Testis (tissue), 3 donors: ENCODE data around the gene FOXL2. TPM values are rescaled to one million over a fixed set of nuclear protein-coding genes. Genes with fewer than 3 reads are reported as not detected.

Experiments used
- DNase-seq: peaks from one replicate; pipeline ENCODE4 v3.0.0-alpha.2; 2019
- H3K27ac ChIP-seq, 2 donors: fragments of 200-600 bp; sonication (generic); one replicate each; pipeline ENCODE4 v1.5.1; 2019
- H3K27me3 ChIP-seq: fragments of 200-600 bp; sonication (generic); one replicate; pipeline ENCODE4 v1.5.1; 2019
- H3K36me3 ChIP-seq: fragments of 200-600 bp; sonication (generic); one replicate; pipeline ENCODE4 v1.5.1; 2017; ENCODE audit warnings: low read depth; ENCODE audit errors: missing control alignments
- H3K4me1 ChIP-seq: fragments of 200-600 bp; sonication (generic); one replicate; pipeline ENCODE4 v1.5.1; 2019
- H3K4me3 ChIP-seq, 2 donors: fragments of 200-600 bp; sonication (generic); one replicate each; pipeline ENCODE4 v1.5.1; 2017 to 2019
- H3K9me3 ChIP-seq: fragments of 200-600 bp; sonication (generic); one replicate; pipeline ENCODE4 v1.5.1; 2017
- POLR2A ChIP-seq: fragments of 450-650 bp; IDR thresholded peaks from one replicate; pipeline ENCODE4 v1.6.1; 2017; ENCODE audit warnings: antibody characterized with exemption, mild to moderate bottlenecking, moderate library complexity
- WGBS, 2 donors: methylation state at CpG; one replicate each; pipeline ENCODE4 v1.1.5; 2018; 5-methylcytosine and 5-hydroxymethylcytosine counted together
- intact Hi-C: fragments of 100-400 bp; cut with DNase I; formaldehyde crosslinking; loops from one replicate; pipeline ENCODE4 v1.15.1; 2023; ENCODE audit warnings: low total_unique reads
- polyA plus RNA-seq: library from polyadenylated mRNA; stranded (reverse); fragments of 350-450 nt; fragmentation: Illumina TruSeq; extraction: RNeasy Lipid Tissue Mini Kit (QIAGEN cat#74804); gene quantifications from one replicate; pipeline ENCODE4 v1.2.3, GENCODE V29; 2014; ENCODE audit warnings: low read depth, low replicate concordance; ENCODE audit not compliant: insufficient read depth
- total RNA-seq, 2 donors: library from RNA; depleted of rRNA; stranded (reverse); fragments of >200 nt; gene quantifications; one replicate each; pipeline ENCODE4 v1.2.3, GENCODE V29; 2016
- TF ChIP-seq, protein P1 (sequence below), 3 experiments: fragments of 450-650 bp in 2 of 3; fragments of 200-600 bp in 1 of 3; sonication (generic) in 1 of 3; IDR thresholded peaks; one replicate each; pipeline ENCODE4 v1.5.1; 2016 to 2019; ENCODE audit warnings: antibody characterized with exemption in 3 of 3, mild to moderate bottlenecking in 2 of 3, moderate library complexity in 1 of 3

The FOXL2 gene
- total and polyA plus RNA-seq, 3 donors from 2014 or later, result 1.3 to 2.6 (median 1.9) TPM

DNA sequence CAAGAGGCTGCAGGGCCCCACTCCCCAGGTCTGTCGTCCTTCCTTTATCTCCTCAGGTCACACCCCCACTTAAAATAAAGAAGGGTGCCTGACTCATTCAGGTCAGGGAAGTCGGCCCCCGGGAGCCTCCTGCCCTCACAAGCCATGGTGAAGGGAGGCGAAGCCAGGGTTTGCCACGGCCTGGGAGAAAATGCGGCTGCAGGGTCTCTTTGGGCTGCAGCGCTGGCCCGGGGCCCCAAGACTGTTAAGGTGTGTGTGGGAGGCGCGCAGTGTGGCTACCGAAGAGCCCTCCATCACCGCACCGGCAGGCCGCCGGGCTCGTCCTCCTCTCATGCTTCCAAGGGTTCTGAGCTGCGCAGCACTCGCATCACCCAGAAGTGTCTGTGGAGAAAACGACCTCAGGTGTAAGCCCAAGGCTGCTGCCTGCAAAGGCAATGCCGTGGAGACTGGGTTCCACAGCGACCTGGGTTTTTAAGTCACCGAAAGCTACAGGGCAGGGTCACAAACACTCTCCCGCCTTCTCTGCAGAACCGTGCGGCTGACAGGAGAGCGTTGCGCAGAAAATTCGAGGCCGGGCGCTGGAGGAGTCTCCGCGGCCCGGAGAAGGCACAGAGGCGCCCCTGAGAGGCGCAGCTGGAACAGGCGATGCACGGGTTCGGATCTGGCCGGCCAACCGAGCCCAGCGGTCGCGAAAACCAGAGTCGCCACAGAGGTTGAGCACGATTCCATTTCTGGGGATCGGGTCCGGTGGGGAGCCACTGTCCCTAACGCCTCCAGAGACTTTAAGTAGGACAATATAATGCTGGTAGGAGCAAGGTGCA is 8.7 kb downstream of the FOXL2 start:
- Histone ChIP-seq H3K9me3 (no peaks in the 10 kb centered on the region), H3K27ac (no peak overlapping the region), H3K4me1 (peaks cover 6% of the 10 kb centered on the region), H3K4me3 (peak overlapping the region in 1 of 2 donors; percentile 2), H3K36me3 (no peaks in the 10 kb centered on the region), H3K27me3 (peaks cover 6% of the 10 kb centered on the region)
- intact Hi-C loops, result no loop called here
- DNase-seq, result no peak
- TF ChIP-seq POLR2A, result no peak
- 6 to 11% methylated on average over 5 to 47 of the region's 48 CpGs for WGBS, 2 donors

DNA sequence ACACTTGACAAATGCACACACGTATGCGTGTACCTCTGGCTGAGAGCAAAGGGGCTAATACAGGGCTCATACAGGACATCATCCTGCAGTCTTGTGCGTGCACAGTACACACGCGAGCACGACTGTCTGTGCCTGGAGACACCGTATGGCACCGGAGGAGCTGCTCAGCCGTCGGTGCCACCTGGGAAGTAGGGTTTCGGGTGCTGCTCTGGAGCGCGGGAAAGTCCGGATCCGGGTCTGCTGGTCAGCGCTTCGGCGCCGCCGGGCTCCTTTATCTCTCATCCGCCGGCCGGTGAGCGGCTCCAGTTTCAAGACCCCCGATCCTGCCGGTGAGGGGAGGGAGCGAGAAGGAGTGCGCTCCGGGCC is 9.3 kb downstream of the FOXL2 start:
- Histone ChIP-seq H3K9me3 (no peaks in the 10 kb centered on the region), H3K36me3 (no peaks in the 10 kb centered on the region), H3K27ac (no peak overlapping the region), H3K4me1 (peaks cover 6% of the 10 kb centered on the region), H3K4me3 (no peak overlapping the region), H3K27me3 (peaks cover 6% of the 10 kb centered on the region)
- DNase-seq, result no peak
- WGBS, 2 donors, result 4 to 6% methylated on average over 21 to 27 of the region's 29 CpGs
- TF ChIP-seq POLR2A, result no peak
- TF ChIP-seq, protein P1, sequence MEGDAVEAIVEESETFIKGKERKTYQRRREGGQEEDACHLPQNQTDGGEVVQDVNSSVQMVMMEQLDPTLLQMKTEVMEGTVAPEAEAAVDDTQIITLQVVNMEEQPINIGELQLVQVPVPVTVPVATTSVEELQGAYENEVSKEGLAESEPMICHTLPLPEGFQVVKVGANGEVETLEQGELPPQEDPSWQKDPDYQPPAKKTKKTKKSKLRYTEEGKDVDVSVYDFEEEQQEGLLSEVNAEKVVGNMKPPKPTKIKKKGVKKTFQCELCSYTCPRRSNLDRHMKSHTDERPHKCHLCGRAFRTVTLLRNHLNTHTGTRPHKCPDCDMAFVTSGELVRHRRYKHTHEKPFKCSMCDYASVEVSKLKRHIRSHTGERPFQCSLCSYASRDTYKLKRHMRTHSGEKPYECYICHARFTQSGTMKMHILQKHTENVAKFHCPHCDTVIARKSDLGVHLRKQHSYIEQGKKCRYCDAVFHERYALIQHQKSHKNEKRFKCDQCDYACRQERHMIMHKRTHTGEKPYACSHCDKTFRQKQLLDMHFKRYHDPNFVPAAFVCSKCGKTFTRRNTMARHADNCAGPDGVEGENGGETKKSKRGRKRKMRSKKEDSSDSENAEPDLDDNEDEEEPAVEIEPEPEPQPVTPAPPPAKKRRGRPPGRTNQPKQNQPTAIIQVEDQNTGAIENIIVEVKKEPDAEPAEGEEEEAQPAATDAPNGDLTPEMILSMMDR (IDR thresholded peaks at IDR 0.05), result no peak
- intact Hi-C loops, result no loop called here

DNA sequence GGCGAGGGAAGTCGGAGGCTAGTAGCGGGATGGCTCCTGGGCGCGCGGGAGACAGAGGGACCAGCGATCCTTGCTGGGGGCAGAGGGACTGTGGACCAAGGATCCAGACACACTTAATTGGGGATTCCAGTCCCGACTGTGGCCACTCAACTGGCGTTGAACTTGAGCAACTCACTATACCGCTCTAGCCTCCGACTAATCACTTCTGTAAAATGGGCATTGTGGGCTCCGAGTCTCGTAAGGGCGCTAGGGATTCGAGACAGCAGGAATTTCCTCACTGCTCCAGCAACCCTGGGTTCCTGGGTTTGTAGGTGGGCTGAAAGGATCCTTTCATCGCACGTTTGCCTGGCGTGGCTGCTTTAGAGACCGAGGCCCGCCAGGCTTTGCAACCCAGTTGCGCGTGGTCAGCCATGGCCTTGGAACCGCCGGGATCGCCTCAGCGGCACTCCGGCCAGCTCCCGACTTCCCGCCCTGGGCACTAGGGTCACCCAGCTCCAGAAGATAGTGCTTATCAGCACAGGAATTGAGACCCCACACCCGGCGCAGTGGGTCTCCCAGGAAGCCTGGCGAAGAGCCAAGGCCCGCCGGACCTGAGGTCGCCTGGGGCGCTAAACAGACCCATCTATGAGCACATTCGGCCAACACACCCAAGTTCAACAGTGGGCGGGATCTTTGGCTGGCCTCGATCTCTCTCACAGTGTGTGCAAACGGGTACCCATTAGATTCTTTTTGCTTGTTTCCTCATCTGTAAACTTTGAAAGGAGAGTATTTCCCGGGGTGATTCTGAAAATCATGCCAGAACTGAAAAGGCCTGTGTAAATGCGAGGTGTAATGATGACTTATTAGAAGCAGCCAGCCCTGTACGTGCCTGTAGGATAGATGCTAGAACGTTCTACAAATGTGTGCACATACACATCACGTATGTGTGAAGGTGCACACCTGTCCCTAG is 9.9 kb downstream of the FOXL2 start:
- Histone ChIP-seq H3K27ac (no peak overlapping the region), H3K4me3 (no peak overlapping the region), H3K4me1 (peaks cover 6% of the 10 kb centered on the region), H3K9me3 (no peaks in the 10 kb centered on the region), H3K27me3 (peaks cover 6% of the 10 kb centered on the region), H3K36me3 (no peaks in the 10 kb centered on the region)
- no peak for TF ChIP-seq POLR2A
- TF ChIP-seq, protein P1 (IDR thresholded peaks at IDR 0.05), result no peak
- no peak for DNase-seq
- WGBS, 2 donors, result 3 to 9% methylated on average over 28 to 30 of the region's 45 CpGs
- intact Hi-C loops, result no loop called here

DNA sequence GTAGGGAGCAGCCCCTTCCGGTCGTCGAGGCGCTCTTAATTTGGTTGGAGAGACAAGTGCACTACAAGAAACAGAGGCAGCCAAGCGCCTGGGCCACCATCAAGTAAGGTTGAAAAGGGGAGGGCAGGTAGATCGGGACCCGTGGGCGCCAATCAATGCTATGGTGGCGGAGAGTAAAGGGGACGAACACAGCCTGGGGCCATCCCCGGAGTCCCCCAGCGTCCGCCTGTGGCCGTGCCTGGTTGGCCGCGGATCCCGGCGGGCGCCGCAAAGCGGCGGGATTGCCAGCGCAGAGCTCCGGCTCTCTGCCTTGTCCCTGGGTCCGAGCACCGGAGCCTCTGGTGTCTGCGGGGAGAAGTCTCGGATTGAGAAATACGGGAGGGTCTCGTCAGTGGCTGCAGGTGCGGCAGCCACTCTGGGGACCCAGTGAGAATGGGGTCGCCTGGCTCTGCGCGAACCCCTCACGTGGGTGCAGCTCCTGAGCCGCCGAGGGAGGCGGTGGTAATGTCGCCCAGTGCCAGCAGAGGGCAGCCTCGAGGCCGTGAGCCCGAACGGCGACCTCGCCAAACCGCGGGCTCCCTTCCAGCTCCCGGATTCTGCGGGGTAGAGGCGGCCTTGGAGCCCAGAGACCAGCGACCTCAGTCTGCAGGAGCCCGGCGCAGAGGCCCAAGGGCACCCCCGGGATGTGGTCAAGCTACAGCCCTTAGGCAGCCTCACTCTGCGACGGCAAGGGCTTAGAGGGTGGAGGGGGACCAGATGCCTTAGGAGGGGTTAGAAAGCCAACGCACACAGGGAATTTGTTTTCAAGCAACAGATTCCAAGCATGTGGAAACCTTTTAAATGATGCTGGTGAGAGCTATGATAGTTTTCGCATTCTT is 10.8 kb downstream of the FOXL2 start:
- TF ChIP-seq, protein P1 (IDR thresholded peaks at IDR 0.05), result peak; percentile 73 to 90 (median 77)
- TF ChIP-seq POLR2A, result no peak
- H3K27me3 ChIP-seq, result peaks cover 6% of the 10 kb centered on the region
- peak overlapping the region; percentile 20 to 55 for H3K4me3 ChIP-seq
- H3K27ac ChIP-seq, result no peak overlapping the region
- peaks cover 6% of the 10 kb centered on the region for H3K4me1 ChIP-seq
- WGBS, 2 donors, result 3 to 6% methylated on average over 28 to 58 of the region's 58 CpGs
- intact Hi-C loops, result no loop called here
- no peaks in the 10 kb centered on the region for H3K36me3 ChIP-seq
- H3K9me3 ChIP-seq, result no peaks in the 10 kb centered on the region
- peak; percentile 80 for DNase-seq
